ENCODE results near the gene THAP3. TPM values are rescaled to one million over a fixed set of nuclear protein-coding genes. Genes with fewer than 3 reads are reported as not detected.

The THAP3 gene
- total RNA-seq, 1 experiment from 2014 or later: 14.6 TPM

- no peaks in the 10 kb centered on the region for H3F3A ChIP-seq (ENCODE audit: insufficient read depth, low read depth)
- no peak for TF ChIP-seq EZH2 (IDR thresholded peaks at IDR 0.05; ENCODE audit: low read depth)
- TF ChIP-seq, protein P1, sequence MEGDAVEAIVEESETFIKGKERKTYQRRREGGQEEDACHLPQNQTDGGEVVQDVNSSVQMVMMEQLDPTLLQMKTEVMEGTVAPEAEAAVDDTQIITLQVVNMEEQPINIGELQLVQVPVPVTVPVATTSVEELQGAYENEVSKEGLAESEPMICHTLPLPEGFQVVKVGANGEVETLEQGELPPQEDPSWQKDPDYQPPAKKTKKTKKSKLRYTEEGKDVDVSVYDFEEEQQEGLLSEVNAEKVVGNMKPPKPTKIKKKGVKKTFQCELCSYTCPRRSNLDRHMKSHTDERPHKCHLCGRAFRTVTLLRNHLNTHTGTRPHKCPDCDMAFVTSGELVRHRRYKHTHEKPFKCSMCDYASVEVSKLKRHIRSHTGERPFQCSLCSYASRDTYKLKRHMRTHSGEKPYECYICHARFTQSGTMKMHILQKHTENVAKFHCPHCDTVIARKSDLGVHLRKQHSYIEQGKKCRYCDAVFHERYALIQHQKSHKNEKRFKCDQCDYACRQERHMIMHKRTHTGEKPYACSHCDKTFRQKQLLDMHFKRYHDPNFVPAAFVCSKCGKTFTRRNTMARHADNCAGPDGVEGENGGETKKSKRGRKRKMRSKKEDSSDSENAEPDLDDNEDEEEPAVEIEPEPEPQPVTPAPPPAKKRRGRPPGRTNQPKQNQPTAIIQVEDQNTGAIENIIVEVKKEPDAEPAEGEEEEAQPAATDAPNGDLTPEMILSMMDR (conservative IDR thresholded peaks at IDR 0.05): no peak; the same call in 1 of the 2 replicates
- peak overlapping the region; percentile 86; the same call in 1 of the 2 replicates for H2AFZ ChIP-seq
- H4K20me1 ChIP-seq (ENCODE audit: insufficient read depth): no peaks in the 10 kb centered on the region
- peaks cover 8% of the 10 kb centered on the region for H3K4me1 ChIP-seq (replicated peaks; ENCODE audit: insufficient read depth)
- H3K4me3 ChIP-seq: peak overlapping the region; percentile 78
- DNase-seq: peak in 1 of 2 experiments; percentile 14
- CTCF ChIA-PET: no interaction called here
- BruUV-seq (replicated peaks): no TSS peak
- no peak overlapping the region for H3K27ac ChIP-seq
- no peaks in the 10 kb centered on the region for H3K36me3 ChIP-seq (ENCODE audit: low read depth)
- intact Hi-C loops (cut with micrococcal nuclease; ENCODE audit: unreplicated experiment): no loop called here
- no peaks in the 10 kb centered on the region for H3K9me2 ChIP-seq (ENCODE audit: insufficient read depth)
- POLR2A ChIA-PET (ENCODE audit: unreplicated experiment): interaction anchor here (0.6 kb wide), 1 partner anchor 15 kb away, joined by 3 read pairs; no protein-coding TSS in a partner anchor
- H3K27me3 ChIP-seq (ENCODE audit: insufficient read depth, low read depth): no peaks in the 10 kb centered on the region
- peaks cover 11% of the 10 kb centered on the region for H3K79me2 ChIP-seq (ENCODE audit: low read depth)
- peak overlapping the region; percentile 90 for H3K4me2 ChIP-seq
- H3K9me3 ChIP-seq (ENCODE audit: insufficient read depth, low read depth): no peaks in the 10 kb centered on the region
Observed at GRCh38 chr1:6580593-6581409, 43.9 kb upstream of the THAP3 start.

DNA sequence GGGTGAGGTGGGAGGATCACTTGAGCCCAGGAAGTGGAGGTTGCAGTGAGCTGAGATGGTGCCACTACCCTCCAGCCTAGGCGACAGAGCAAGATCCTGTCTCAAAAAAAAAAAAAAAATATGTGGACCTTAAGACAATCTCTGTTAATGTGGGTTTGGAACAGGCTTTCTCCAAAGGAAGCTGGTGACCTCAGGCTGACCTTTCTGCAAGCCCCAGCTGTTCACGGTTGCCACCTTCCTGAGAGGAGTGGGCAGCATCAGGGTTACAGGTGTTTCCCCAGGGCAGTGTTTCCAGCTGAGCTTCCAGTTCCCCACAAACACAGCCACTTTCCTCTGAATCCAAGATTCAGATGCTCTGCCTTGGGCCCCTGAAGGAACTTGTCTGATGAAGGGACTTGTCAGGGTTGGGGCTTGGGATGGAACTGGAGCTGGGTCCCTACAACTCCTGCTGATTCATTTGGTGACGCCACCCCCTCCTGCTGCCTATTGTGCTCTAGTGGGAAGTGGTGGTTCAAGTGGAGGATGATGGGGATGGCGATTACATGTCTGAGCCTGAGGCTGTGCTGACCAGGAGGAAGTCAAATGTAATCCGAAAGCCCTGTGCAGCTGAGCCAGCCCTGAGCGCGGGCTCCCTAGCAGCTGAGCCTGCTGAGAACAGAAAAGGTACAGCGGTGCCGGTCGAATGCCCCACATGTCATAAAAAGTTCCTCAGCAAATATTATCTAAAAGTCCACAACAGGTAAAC is 42.9 kb upstream of the THAP3 start:
- ChIA-PET CTCF (interaction anchor here (0.5 to 0.7 kb wide), 2 partner anchors 22 to 64 kb away, joined by 4 to 11 read pairs; no protein-coding TSS in a partner anchor), POLR2A (ENCODE audit: unreplicated experiment) (no interaction called here)
- Histone ChIP-seq H3K9me3 (ENCODE audit: insufficient read depth, low read depth) (no peaks in the 10 kb centered on the region), H3K79me2 (ENCODE audit: low read depth) (peaks cover 11% of the 10 kb centered on the region), H2AFZ (no peak overlapping the region), H3F3A (ENCODE audit: insufficient read depth, low read depth) (no peaks in the 10 kb centered on the region), H3K36me3 (ENCODE audit: low read depth) (no peaks in the 10 kb centered on the region), H3K4me2 (no peak overlapping the region), H3K4me3 (no peak overlapping the region), H3K9me2 (ENCODE audit: insufficient read depth) (no peaks in the 10 kb centered on the region), H3K27me3 (ENCODE audit: insufficient read depth, low read depth) (no peaks in the 10 kb centered on the region), H4K20me1 (ENCODE audit: insufficient read depth) (no peaks in the 10 kb centered on the region), H3K27ac (no peak overlapping the region), H3K4me1 (replicated peaks; ENCODE audit: insufficient read depth) (peaks cover 8% of the 10 kb centered on the region)
- no TSS peak for BruUV-seq (replicated peaks)
- no peak for DNase-seq
- TF ChIP-seq EZH2 (IDR thresholded peaks at IDR 0.05; ENCODE audit: low read depth): no peak
- TF ChIP-seq, protein P1 (conservative IDR thresholded peaks at IDR 0.05): no peak
- intact Hi-C loops (cut with micrococcal nuclease; ENCODE audit: unreplicated experiment): no loop called here

DNA sequence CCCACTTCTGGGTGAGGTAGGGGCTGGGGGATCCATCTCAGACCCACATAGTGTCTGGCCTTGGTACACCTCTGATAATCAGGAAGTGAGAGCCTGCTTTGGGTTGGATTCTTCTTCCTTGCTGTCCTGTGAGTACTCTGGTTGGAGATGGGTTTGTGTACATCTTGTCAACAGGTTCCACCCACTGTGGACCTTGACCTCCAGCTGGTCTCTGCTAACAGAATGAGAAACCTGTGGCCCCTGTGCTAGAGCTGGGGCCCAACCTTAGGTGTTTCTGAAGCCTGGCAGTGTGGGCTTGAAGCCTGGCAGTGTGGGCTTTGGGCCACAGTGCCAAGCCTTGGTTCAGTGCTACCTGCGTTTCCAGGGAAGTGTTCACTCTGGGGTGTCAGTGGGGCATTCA is 42.3 kb upstream of the THAP3 start:
- POLR2A ChIA-PET (ENCODE audit: unreplicated experiment): no interaction called here
- no peak overlapping the region for H3K4me3 ChIP-seq
- CTCF ChIA-PET: no interaction called here

More for the DNA sequence above, 42.3 kb upstream of the THAP3 start:
- no peaks in the 10 kb centered on the region for H3K9me3 ChIP-seq (ENCODE audit: insufficient read depth, low read depth)
- no TSS peak for BruUV-seq (replicated peaks)
- intact Hi-C loops (cut with micrococcal nuclease; ENCODE audit: unreplicated experiment): no loop called here
- no peak for DNase-seq
- TF ChIP-seq, protein P1 (conservative IDR thresholded peaks at IDR 0.05): no peak
- TF ChIP-seq EZH2 (IDR thresholded peaks at IDR 0.05; ENCODE audit: low read depth): no peak
- H3F3A ChIP-seq (ENCODE audit: insufficient read depth, low read depth): no peaks in the 10 kb centered on the region
- H3K79me2 ChIP-seq (ENCODE audit: low read depth): peaks cover 11% of the 10 kb centered on the region
- no peaks in the 10 kb centered on the region for H3K9me2 ChIP-seq (ENCODE audit: insufficient read depth)
- H2AFZ ChIP-seq: no peak overlapping the region
- H3K27me3 ChIP-seq (ENCODE audit: insufficient read depth, low read depth): no peaks in the 10 kb centered on the region
- H3K27ac ChIP-seq: no peak overlapping the region
- no peaks in the 10 kb centered on the region for H3K36me3 ChIP-seq (ENCODE audit: low read depth)
- no peaks in the 10 kb centered on the region for H4K20me1 ChIP-seq (ENCODE audit: insufficient read depth)
- H3K4me2 ChIP-seq: no peak overlapping the region
- H3K4me1 ChIP-seq (replicated peaks; ENCODE audit: insufficient read depth): peaks cover 8% of the 10 kb centered on the region

Measured in PC-9 (cell line).